AG10803 (cell line): ENCODE results near the gene FSIP1.
A peak's percentile ranks its signal among the peaks of the same experiment; 100 is the strongest.
"Not testable (repeated sequence)": the region's sequence is repeated elsewhere in the genome, so short reads cannot be mapped to it uniquely, and the experiment has no call there.

ENCODE experiments used
- DNase-seq: peaks from one replicate; pipeline ENCODE4 v3.0.0; 2010; ENCODE audit warnings: low read depth
- H3K4me3 ChIP-seq: 2 replicates; pipeline ENCODE4 v1.5.1; 2011; ENCODE audit warnings: mild to moderate bottlenecking, low read length, control low read depth
- CTCF ChIP-seq: conservative IDR thresholded peaks from 2 replicates; pipeline ENCODE4 v1.5.1; 2011; ENCODE audit warnings: mild to moderate bottlenecking, low read length, control low read depth, inconsistent platforms

Gene FSIP1

GRCh38 chr15:39817892-39818291 is 35.3 kb upstream of the FSIP1 start:
- H3K4me3 ChIP-seq: no peak overlapping the region
- no peak for TF ChIP-seq CTCF
- no peak for DNase-seq

- no peak for DNase-seq
- TF ChIP-seq CTCF: no peak
- H3K4me3 ChIP-seq: no peak overlapping the region
Observed at GRCh38 chr15:39814489-39814888, 31.8 kb upstream of the FSIP1 start.

GRCh38 chr15:39812651-39813050 is 30.0 kb upstream of the FSIP1 start:
- DNase-seq, H3K4me3 ChIP-seq: not testable (repeated sequence)

- no peak overlapping the region for H3K4me3 ChIP-seq
- no peak for DNase-seq
Observed at GRCh38 chr15:39808909-39809308, 26.3 kb upstream of the FSIP1 start.

GRCh38 chr15:39807791-39808190 is 25.1 kb upstream of the FSIP1 start:
- H3K4me3 ChIP-seq: no peak overlapping the region
- DNase-seq: no peak
- TF ChIP-seq CTCF: no peak

More at GRCh38 chr15:39808909-39809308, 26.3 kb upstream of the FSIP1 start:
- no peak for TF ChIP-seq CTCF

GRCh38 chr15:39804026-39804425 is 21.4 kb upstream of the FSIP1 start:
- no peak for TF ChIP-seq CTCF
- peak; percentile 71 for DNase-seq
- no peak overlapping the region for H3K4me3 ChIP-seq

- DNase-seq: no peak
- TF ChIP-seq CTCF: no peak
- H3K4me3 ChIP-seq: no peak overlapping the region
Observed at GRCh38 chr15:39803016-39803415, 20.4 kb upstream of the FSIP1 start.
